ENCODE results near the gene ZNF143. TPM values are rescaled to one million over a fixed set of nuclear protein-coding genes. Genes with fewer than 3 reads are reported as not detected.

ZNF143 gene
- total RNA-seq, 4 donors from 2014 or later: 20.7 to 45.6 (median 28.4) TPM

GRCh38 chr11:9566561-9567063 lies 105.8 kb downstream of the ZNF143 start:
- peak; percentile 36 for ATAC-seq (ENCODE audit: low FRiP score)
- TF ChIP-seq CTCF (IDR thresholded peaks at IDR 0.05): no peak
- no peak for DNase-seq (ENCODE audit: low spot score)

- no peak for ATAC-seq (ENCODE audit: low FRiP score)
- no peak for DNase-seq (ENCODE audit: low spot score)
- TF ChIP-seq CTCF (IDR thresholded peaks at IDR 0.05): no peak
Observed at GRCh38 chr11:9567401-9567800, 106.6 kb downstream of the ZNF143 start.

- TF ChIP-seq CTCF (IDR thresholded peaks at IDR 0.05): no peak
- no peak for ATAC-seq (ENCODE audit: low FRiP score)
- DNase-seq (ENCODE audit: low spot score): no peak
Observed at GRCh38 chr11:9568161-9568853, 107.5 kb downstream of the ZNF143 start.

GRCh38 chr11:9568854-9569587 lies 108.2 kb downstream of the ZNF143 start:
- DNase-seq (ENCODE audit: low spot score) (no peak), ATAC-seq (ENCODE audit: low FRiP score) (peak; percentile 48)

GRCh38 chr11:9569588-9570164 lies 108.9 kb downstream of the ZNF143 start:
- TF ChIP-seq CTCF (IDR thresholded peaks at IDR 0.05): no peak

More at GRCh38 chr11:9568854-9569587, 108.2 kb downstream of the ZNF143 start:
- no peak for TF ChIP-seq CTCF (IDR thresholded peaks at IDR 0.05)

GRCh38 chr11:9570313-9571025 lies 109.7 kb downstream of the ZNF143 start:
- TF ChIP-seq CTCF (IDR thresholded peaks at IDR 0.05): no peak
- DNase-seq (ENCODE audit: low spot score): no peak

More at GRCh38 chr11:9569588-9570164, 108.9 kb downstream of the ZNF143 start:
- DNase-seq (ENCODE audit: low spot score) (no peak), ATAC-seq (ENCODE audit: low FRiP score) (no peak)

More at GRCh38 chr11:9570313-9571025, 109.7 kb downstream of the ZNF143 start:
- no peak for ATAC-seq (ENCODE audit: low FRiP score)

Data from omental fat pad (tissue), 4 donors.